AG20443 (cell line): Measurements from ENCODE around the gene TMC5.
"Not testable (repeated sequence)": the region's sequence is repeated elsewhere in the genome, so short reads cannot be mapped to it uniquely, and the experiment has no call there.

Source experiments
- DNase-seq: peaks from one replicate; pipeline ENCODE4 v3.0.0; 2012; ENCODE audit warnings: low spot score, mixed read lengths

The TMC5 gene, protein sequence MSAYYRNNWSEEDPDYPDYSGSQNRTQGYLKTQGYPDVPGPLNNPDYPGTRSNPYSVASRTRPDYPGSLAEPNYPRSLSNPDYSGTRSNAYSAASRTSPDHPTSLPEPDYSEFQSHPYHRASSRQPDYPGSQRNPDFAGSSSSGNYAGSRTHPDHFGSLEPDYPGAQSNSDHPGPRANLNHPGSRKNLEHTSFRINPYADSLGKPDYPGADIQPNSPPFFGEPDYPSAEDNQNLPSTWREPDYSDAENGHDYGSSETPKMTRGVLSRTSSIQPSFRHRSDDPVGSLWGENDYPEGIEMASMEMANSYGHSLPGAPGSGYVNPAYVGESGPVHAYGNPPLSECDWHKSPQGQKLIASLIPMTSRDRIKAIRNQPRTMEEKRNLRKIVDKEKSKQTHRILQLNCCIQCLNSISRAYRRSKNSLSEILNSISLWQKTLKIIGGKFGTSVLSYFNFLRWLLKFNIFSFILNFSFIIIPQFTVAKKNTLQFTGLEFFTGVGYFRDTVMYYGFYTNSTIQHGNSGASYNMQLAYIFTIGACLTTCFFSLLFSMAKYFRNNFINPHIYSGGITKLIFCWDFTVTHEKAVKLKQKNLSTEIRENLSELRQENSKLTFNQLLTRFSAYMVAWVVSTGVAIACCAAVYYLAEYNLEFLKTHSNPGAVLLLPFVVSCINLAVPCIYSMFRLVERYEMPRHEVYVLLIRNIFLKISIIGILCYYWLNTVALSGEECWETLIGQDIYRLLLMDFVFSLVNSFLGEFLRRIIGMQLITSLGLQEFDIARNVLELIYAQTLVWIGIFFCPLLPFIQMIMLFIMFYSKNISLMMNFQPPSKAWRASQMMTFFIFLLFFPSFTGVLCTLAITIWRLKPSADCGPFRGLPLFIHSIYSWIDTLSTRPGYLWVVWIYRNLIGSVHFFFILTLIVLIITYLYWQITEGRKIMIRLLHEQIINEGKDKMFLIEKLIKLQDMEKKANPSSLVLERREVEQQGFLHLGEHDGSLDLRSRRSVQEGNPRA

DNA sequence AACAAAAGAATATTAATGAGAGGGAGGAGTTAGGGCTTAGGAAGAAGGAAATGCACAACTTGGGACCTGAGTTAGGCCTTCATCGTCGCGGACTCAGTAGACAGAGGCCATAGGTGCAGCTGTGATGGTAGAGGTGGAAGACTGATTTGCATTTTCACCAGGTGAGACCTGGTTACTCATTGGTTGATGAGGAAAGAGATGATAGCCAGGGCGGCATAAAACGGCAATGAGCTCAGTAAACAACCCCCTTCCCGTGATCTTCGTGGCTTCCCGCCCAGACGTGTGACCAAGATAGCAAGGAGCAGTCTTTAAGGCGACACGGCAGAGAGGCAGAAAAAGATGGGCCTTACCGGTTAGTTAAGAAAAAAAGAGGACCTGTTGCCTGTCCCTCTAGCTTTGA lies at the start of gene TMC5:
Gene TMC5, plus strand, starts transcription at position 244 of the 400 bp plus-strand sequence. CDS start 22,156 bp downstream, outside the sequence.
- DNase-seq: no peak

DNA sequence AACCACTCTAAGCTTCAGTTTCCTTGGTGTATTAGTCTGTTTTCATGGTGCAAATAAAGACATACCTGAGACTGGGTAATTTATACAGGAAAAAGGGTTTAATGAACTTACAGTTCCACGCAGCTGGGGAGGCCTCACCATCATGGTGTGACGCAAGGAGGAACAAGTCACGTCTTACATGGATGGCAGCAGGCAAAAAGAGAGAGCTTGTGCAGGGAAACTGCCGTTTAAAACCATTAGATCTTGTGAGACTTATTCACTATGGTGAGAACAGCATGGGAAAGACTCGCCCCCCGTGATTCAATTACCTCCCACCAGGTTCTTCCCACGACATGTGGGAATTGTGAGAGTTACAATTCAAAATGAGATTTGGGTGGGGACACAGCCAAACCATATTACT lies 45.1 kb upstream of the TMC5 start:
- not testable (repeated sequence) for DNase-seq

DNA sequence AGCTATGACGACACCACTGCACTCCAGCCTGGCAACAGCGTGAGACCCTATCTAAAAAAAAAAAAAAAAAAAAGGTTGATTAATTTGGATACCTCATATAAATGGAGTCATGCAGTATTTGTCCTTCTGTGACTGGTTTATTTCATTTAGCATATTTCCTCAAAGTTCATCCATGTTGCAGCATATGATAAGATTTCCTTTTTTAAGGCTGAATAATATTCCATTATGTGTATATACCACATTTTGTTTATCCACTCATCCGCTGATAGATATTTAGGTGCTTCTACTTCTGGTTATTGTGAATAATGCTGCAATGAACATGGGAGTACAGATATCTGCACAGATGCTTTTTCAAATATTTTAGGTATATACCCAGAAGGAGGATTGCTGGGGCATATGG lies 43.3 kb upstream of the TMC5 start:
- DNase-seq: no peak

DNA sequence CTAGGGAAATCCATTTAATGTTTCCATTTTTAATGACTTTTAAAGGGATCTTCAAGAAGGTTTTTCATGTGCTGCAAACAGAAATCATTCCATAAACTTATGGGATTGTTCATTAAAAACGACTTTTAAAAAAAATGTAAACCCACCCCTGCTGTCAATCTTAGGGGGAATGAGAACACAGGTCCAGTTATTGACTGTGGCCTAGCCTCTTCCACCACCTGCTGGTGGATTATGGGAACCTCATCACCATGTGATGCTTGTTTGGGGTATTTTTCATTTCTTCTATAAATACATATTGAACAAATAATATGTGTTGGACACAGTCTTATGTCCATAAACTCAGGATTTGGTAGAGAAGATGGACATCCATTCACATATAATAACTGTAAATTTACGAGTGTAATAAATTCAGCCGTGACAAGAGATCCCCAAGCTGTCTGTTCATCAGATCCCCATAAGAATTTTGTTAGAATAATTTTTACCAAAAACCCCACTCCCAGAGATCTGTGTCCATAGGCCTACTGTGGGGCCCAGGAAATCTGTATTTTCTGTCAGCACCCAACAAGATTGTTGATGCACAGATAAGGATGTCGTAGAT lies 42.0 kb upstream of the TMC5 start:
- DNase-seq: peak; percentile 76

DNA sequence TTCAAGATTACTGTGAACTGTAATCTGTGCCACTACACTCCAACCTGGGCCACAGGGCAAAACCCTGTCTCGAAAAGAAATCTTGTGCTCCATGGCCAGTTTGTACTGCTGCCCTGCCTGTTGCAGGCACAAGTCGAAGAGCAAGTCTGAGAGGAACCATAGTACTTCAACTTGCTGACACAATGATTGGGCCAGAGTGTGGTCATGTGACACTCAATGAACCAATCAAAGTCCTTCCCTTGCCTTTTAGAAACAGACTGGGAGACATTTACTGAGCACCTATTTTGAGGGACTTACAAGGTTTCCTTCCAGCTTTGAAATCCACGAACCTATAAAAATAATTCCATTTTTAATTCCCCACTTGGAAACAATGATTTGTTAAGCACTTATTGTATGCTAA lies 39.8 kb upstream of the TMC5 start:
- DNase-seq: no peak

DNA sequence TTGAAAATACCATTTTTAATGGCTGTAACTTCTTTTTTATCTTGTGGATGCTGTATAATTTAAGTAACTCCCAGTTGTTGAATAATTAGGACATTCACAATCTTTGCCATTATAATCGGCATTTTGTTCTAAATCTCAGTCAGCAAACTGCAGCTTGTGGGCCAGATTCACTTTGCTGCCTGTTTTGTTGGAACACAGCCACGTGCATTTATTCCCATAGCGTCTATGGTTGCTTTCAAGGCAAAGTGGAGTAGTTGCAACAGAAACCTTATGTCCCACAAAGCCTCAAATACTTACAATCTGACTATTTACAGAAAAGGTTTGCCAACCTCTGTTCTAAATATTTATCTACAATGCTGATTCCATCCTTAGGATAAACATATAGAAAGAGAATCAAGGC lies 39.2 kb upstream of the TMC5 start:
- no peak for DNase-seq

DNA sequence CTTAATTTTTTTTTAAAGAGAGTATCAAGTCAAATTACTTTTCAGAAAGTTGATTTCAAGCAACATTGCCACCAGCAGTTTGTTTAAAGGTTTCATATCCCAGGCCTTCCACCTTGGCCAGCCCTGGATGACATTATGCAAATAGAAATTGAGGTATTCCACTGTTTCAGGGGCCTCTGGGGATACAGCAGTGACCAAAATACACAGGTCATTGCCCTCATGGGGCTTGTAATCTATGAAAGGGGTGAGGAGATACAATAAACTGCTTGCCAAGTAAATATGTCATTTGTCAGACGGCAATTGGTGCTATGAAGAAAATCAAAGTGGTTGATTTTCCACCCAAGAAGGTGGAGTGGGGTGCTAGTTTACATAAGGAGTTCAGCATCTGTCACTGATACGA lies 37.8 kb upstream of the TMC5 start:
- no peak for DNase-seq

DNA sequence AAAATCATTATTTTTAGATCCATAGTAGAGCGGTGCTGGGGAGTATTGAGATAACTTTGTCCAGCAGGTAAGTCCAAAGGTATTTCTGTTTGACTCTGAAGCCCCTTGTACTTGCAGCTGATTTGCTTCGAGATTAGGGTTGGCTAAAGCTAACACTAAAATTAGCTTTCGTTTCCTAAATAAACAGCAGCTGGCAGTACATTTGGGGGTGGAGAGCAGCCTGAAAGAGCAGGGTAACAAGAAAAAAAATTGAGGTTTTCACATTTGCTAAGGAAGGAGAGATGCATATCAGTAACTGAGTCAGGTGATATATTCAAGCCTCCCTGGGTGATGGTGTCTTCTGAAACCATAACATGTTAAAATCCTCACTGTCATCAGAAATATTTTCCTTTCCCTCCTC lies 37.4 kb upstream of the TMC5 start:
- DNase-seq: no peak

DNA sequence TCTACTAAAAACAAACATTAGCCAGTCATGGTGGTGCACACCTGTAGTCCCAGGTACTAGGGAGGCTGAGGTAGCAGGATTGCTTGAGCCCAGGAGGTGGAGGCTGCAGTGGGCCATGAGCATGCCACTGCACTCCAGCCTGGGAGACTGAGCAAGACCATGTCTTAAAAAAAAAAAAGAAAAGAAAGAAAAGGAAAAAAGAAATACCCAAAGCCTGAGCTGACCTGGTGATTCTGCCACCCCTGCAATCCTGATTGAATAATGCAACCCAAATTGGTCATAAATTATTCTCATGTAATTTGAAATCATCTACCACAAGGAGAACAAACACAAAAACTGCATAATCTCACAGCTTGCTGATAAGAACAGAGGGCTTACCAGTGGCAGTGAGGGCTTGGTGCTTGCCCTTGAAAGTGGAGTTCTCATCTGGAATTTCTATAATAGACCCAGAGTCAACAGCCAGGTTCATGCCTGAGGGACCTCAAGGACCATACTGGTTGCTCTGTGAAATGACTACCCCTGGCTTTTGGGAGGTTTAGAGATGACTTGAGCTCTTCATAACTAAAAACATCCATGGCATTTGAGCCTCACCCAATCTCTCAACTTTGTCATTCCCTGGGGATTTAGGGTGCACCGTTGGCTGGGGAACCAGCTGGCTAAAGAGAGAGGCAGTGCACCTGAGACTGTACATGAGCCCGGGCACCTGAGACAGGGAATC lies 35.4 kb upstream of the TMC5 start:
- DNase-seq: no peak

DNA sequence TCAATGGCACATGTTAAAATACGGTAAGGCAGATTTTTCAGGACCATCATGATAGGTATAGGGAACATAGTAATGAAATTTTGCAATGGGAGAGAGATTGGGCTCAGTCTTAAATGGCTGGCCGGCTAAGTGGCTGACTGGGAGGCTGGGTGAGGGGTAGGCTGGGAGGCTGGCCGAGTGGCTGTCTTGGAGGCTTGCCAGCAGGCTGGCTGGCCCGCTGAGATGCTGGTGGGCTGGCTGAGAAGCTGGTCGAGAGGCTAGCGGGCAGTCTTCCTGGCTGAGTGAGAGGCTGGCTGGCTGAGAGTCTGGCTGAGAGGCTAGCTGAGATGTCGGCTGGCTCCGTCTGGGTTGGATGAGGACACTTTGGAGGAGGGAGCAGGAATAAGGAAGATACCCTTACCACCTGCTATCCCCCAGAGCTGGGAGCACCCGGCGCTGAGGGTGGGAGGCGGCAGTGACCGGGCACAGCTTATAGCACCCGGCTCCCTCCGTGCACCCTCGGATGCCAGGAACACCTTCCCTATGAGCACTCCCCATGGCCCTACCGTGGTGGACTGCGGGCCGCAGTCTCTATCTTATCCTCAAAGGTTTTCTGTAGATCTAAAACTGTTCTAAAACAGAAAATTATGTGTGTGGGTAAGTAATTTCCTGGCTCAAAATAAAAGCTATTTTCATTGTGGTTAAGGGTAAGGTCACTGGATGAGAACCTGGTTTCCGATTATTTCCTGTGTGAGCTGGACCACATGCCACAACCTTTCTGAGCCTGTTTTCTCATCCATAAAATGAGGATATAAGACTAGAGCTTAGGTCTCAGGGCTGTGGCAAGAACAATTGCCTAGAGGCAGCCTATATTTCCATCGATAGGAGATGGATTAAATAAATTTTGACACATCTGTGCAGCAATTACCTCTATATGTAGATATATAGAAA lies 34.5 kb upstream of the TMC5 start:
- no peak for DNase-seq

DNA sequence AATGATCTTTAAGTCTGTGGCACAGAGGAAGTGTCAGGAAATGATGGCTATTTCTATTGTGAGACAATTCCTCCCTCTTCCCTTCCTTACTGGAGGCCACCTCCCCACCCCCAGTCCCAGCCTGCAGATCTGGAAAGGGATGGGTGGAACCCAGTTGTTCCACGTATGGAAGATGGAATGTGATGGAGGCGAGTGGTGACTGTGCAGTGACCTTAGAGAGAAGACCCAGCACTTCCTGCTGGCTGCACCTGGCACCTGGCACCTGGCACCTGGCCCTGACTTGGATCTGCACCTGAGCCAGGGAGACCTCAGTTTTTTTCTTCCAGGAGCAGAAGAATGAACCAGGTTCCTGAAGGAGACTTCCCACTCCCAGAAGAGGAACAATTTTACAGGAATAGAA lies 33.0 kb upstream of the TMC5 start:
- DNase-seq: no peak

DNA sequence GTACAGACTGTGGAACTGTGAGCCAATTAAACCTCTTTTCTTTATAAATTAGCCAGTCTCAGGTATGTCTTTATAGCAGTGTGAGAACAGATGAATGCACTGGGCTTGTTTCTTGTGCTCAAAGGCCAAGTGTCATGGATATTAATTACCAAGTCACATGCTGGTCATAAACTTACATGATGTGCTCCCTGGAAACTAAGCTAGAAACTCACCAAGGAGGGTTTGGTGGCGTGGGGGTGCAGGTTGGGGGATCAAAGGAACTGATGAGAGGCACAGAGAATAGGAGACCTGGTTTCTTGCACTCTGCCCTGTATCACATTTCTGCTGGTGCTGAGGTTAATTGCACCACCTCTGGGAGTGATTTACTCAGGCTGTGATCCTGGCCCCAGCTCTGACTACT lies 31.2 kb upstream of the TMC5 start:
- DNase-seq: no peak

DNA sequence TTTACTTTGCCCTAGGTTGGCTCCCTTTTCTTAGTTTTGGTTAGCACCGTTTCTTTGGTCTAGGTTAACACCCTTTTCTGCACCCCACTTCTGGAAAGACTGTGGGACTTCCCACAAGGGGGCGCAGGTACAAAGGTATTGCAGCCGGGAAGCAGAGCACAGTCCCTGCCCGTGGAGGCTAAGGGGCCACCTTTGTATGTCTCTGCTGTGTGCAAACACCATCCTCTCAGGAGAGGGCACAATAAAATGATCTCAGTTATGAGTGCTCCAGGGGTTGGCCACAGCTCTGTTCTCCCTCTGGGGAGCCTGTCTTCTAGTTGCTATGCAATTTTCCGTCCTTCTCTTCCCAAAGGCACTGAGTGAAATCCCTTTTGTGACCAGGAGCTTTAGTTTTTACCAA lies 28.4 kb upstream of the TMC5 start:
- DNase-seq: peak; percentile 29

DNA sequence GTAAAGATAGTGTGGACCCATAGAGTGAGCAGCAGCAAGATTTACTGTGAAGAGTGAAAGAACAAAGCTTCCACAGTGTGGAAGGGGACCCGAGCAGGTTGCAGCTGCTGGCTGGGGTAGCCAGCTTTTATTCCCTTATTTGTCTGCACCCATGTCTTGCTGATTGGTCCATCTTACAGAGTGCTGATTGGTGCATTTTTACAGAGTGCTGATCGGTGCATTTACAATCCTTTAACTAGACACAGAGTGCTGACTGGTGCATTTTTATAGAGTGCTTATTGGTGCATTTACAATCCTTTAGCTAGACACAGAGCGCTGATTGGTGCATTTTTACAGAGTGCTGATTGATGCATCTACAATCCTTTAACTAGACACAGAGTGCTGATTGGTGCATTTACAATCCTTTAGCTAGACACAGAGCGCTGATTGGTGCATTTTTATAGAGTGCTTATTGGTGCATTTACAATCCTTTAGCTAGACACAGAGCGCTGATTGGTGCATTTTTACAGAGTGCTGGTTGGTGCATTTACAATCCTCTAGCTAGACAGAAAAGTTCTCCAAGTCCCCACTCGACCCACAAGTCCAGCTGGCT lies 26.4 kb upstream of the TMC5 start:
- DNase-seq: not testable (repeated sequence)

DNA sequence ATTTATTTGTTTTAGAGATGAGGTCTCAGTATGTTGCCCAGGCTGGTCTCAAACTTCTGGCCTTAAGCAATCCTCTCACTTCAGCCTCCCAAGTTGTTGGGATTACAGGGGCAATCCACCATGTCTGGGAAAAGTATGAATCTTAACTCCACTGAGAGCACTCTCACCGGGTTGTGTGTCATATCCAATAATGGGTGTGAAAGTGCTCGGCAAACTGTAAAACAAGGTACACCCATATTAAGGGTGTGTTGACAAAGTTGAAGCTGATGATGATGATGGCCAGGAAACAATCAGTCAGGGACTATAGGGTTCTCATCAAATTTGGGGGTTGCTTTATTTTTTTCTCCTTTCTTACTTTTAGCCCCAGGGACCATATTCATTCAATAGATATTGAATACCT lies 25.3 kb upstream of the TMC5 start:
- DNase-seq: no peak

DNA sequence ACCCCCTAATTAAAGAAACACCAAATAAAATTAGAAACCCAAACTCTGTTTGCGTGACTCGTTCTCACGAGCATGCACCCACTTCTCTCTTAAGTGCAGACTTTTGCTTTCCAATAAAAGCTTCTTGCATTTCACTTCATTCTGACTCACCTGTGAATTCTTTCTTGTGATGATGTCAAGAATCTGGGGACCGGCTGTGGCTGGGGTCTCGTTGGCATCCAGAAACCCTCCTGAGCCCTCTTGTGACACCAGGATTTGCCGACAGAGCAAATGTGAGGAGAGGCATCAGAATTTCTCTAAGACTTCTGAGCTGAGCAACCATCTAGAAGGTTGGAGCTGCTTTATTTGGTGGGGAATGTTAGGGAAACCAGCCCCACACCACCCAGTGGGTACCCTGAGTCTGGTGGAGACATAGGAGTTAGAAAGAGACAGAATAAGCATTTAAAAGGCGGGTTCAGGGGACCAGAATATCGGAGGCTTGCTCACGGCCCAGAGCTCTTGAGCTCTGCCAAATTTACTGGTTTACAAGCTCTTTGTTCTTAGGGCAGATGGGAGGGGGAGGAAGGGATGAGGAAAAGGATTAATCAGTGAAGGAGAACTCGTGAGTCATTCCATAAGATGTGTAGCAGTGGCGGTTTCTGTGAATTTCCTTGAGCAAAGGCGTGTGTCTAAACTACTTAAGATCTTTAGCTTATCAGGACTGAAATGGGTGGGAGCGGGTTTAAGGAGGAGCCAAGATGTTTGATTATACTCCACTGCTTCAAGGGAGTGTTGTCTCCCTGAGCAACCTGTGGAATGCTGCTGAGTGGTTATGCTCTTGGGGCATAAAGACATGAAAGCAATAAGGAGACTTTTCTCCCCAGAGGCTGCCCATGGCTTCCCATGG lies 24.2 kb upstream of the TMC5 start:
- no peak for DNase-seq

DNA sequence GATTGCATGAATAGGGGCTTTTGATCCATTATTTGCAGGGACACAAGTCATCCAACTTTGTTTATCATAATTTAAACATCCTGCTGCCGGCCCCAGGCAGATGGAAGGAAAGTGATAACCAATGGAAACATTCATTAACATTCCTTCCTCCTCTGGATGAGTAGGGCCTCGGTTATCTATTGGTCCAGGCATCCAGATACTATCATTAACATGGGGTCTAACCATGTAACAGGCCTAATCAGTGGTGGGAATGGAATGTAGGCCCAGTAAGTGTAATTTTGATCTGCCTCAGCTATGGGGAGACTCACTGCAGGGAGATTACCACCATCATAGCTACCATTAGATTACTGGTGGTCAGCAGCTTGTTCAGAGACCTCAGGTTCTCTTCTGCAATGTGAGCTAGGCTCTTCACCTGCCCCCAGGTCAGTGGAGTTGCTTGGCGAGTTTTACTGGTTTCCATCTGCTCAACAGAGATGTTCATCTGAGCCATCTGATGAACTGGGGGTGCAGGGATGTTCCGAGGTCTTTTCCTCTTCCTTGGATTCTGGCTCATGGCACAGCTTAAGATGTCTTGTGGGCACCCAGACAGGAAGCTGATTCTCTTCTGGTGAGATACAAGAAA lies 21.9 kb upstream of the TMC5 start:
- DNase-seq: not testable (repeated sequence)

DNA sequence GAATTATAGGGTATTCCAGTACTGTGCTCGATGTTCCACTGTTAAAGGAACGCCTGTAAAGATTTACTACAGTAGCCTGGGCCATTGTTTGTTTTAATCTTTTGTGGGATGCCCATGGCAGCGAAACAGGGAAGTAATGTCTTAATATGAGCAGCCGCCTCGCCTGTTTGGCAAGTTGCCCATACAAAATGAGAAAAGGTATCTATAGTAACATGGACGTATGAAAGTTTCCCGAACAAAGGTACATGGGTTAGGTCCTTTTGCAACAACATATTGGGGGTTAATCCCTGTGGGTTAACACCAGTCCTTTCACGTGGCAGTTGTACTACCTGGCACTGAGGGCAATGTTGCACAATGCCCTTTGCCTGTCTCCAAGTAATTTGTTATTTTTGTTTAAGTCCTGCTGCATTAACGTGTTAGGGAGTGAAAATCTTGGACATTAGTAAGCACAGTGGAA lies 21.1 kb upstream of the TMC5 start:
- DNase-seq: no peak

DNA sequence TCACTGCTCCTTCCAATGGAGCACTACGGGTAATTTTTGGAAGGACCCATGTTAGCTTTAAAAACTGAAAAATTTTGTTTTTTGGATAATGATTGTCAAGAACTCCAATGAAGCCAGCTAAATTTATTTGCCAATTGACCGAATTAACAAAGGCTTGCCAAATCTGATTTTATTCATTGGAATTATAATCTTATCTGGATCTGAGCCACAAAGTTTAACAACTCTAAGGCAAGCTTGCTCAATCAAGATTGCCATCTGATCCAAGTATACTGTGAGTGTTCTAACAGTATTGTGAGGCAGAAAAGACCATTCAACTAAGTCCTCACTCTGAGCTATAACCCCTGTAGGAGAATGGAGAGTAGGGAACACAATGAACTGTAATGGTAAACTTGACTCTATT lies 20.3 kb upstream of the TMC5 start:
- not testable (repeated sequence) for DNase-seq
